IMR-90 (cell line): ENCODE measurements around the gene ZNF432. TPM values are rescaled to one million over a fixed set of nuclear protein-coding genes. Genes with fewer than 3 reads are reported as not detected.
"Not testable (repeated sequence)": the region's sequence is repeated elsewhere in the genome, so short reads cannot be mapped to it uniquely, and the experiment has no call there.

Source experiments
- ATAC-seq: fragments of 200-7000 bp; cut with Tn5 transposase; 2 replicates; pipeline ENCODE4 v1.9.1; 2020; ENCODE audit warnings: low read depth, mild to moderate bottlenecking, moderate library complexity
- BruUV-seq: library from RNA; stranded (reverse); fragments of 400-500 nt; replicated peaks from 2 replicates; lab custom pipeline; 2021; lab: Mats Ljungman, UMichigan
- CTCF ChIA-PET: fragments of 300-600 bp; formaldehyde crosslinking; extraction: SDS; loops from one replicate; lab custom pipeline; 2021; ENCODE audit warnings: antibody characterized with exemption; lab: Yijun Ruan, JAX
- POLR2A ChIA-PET: fragments of 300-600 bp; sonication (Branson Sonifier 250); formaldehyde crosslinking; loops from one replicate; lab custom pipeline; 2022; ENCODE audit warnings: antibody characterized with exemption; ENCODE audit not compliant: unreplicated experiment; lab: Charles Lee
- DNase-seq: peaks from one replicate; pipeline ENCODE4 v3.0.0; 2013
- H2AFZ ChIP-seq: replicated peaks from 2 replicates; pipeline ENCODE3; 2013; ENCODE audit warnings: low read length, mild to moderate bottlenecking; ENCODE audit not compliant: poor library complexity
- H2AK5ac ChIP-seq: 2 replicates; pipeline ENCODE4 v1.6.1; 2013; ENCODE audit warnings: low read depth, low read length, inconsistent platforms
- H2AK9ac ChIP-seq: replicated peaks from 2 replicates; pipeline ENCODE3; 2013; ENCODE audit warnings: mild to moderate bottlenecking, low read depth, low read length, moderate library complexity; ENCODE audit not compliant: poor library complexity
- H2BK120ac ChIP-seq: 2 replicates; pipeline ENCODE4 v1.6.1; 2013; ENCODE audit warnings: low read depth, low read length, inconsistent platforms
- H2BK15ac ChIP-seq: 3 replicates; pipeline ENCODE4 v1.6.1; 2013; ENCODE audit warnings: low read depth, low read length, inconsistent platforms
- H2BK20ac ChIP-seq: 2 replicates; pipeline ENCODE4 v1.6.1; 2013; ENCODE audit warnings: low read depth, mild to moderate bottlenecking, inconsistent platforms, low read length, moderate library complexity
- H2BK5ac ChIP-seq: 2 replicates; pipeline ENCODE4 v1.6.1; 2013; ENCODE audit warnings: mild to moderate bottlenecking, low read depth, low read length, inconsistent platforms; ENCODE audit not compliant: poor library complexity, severe bottlenecking
- H3K14ac ChIP-seq: replicated peaks from 2 replicates; pipeline ENCODE4 v1.6.1; 2013; ENCODE audit warnings: low read depth, low read length, inconsistent platforms
- H3K18ac ChIP-seq: 2 replicates; pipeline ENCODE4 v1.6.1; 2013; ENCODE audit warnings: low read depth, low read length, control low read depth
- H3K23ac ChIP-seq: 2 replicates; pipeline ENCODE4 v1.6.1; 2013; ENCODE audit warnings: low read depth, low read length, inconsistent platforms
- H3K27ac ChIP-seq: 2 replicates; pipeline ENCODE4 v1.5.1; 2013; ENCODE audit warnings: mild to moderate bottlenecking, control low read depth, low read length; ENCODE audit not compliant: insufficient read depth
- H3K27me3 ChIP-seq: 2 replicates; pipeline ENCODE4 v1.6.1; 2013; ENCODE audit warnings: low read length; ENCODE audit not compliant: control insufficient read depth, insufficient read depth
- H3K36me3 ChIP-seq: 2 replicates; pipeline ENCODE4 v1.6.1; 2013; ENCODE audit warnings: low read length, mixed read lengths; ENCODE audit not compliant: control insufficient read depth, insufficient read depth
- H3K4ac ChIP-seq: 2 replicates; pipeline ENCODE4 v1.6.1; 2013; ENCODE audit warnings: low read depth, low read length, inconsistent platforms
- H3K4me1 ChIP-seq: 2 replicates; pipeline ENCODE4 v1.6.1; 2013; ENCODE audit warnings: low read length, mixed read lengths; ENCODE audit not compliant: control insufficient read depth, insufficient read depth
- H3K4me2 ChIP-seq: 2 replicates; pipeline ENCODE4 v1.6.1; 2013; ENCODE audit warnings: low read depth, mild to moderate bottlenecking, control low read depth, low read length, moderate library complexity
- H3K4me3 ChIP-seq: 2 replicates; pipeline ENCODE4 v1.5.1; 2013; ENCODE audit warnings: low read depth, mild to moderate bottlenecking, control low read depth, low read length, moderate library complexity; ENCODE audit not compliant: insufficient read depth
- H3K56ac ChIP-seq: 2 replicates; pipeline ENCODE4 v1.6.1; 2013; ENCODE audit warnings: low read length, inconsistent platforms; ENCODE audit not compliant: insufficient read depth; ENCODE audit errors: extremely low read depth
- H3K79me1 ChIP-seq, 2 experiments: 2 replicates each; pipeline ENCODE4 v1.6.1; 2013; ENCODE audit warnings: low read length in 2 of 2, inconsistent platforms in 1 of 2, low read depth in 1 of 2
- H3K9ac ChIP-seq: 2 replicates; pipeline ENCODE4 v1.6.1; 2013; ENCODE audit warnings: low read depth, low read length, control low read depth
- H3K9me1 ChIP-seq: 2 replicates; pipeline ENCODE4 v1.6.1; 2013; ENCODE audit warnings: low read length, inconsistent platforms; ENCODE audit not compliant: insufficient read depth
- H3K9me3 ChIP-seq: 2 replicates; pipeline ENCODE4 v1.6.1; 2013; ENCODE audit warnings: low read length; ENCODE audit not compliant: control insufficient read depth, insufficient read depth
- H4K20me1 ChIP-seq: 2 replicates; pipeline ENCODE4 v1.6.1; 2013; ENCODE audit warnings: low read length, inconsistent platforms; ENCODE audit not compliant: insufficient read depth
- H4K5ac ChIP-seq: 2 replicates; pipeline ENCODE4 v1.6.1; 2013; ENCODE audit warnings: mild to moderate bottlenecking, low read depth, low read length, control low read depth
- H4K8ac ChIP-seq, 2 experiments: 2 replicates each; pipeline ENCODE4 v1.6.1; 2013; ENCODE audit warnings: low read depth in 2 of 2, low read length in 2 of 2, control low read depth in 1 of 2, inconsistent platforms in 1 of 2
- H4K91ac ChIP-seq: 2 replicates; pipeline ENCODE4 v1.6.1; 2013; ENCODE audit warnings: low read depth, low read length, inconsistent platforms; ENCODE audit not compliant: insufficient read depth
- WGBS, 2 experiments: methylation state at CpG; one replicate each; pipeline versions ENCODE4 v1.1.5 to v1.1.7; 2013; ENCODE audit warnings: missing lambda C conversion rate in 2 of 2; ENCODE audit not compliant: insufficient read length in 1 of 2; ENCODE audit errors: extremely low coverage in 2 of 2; 5-methylcytosine and 5-hydroxymethylcytosine counted together
- dilution Hi-C: fragments of 300-500 bp; cut with HindIII; formaldehyde crosslinking; loops from one replicate; pipeline ENCODE4 v1.14.3; 2018; ENCODE audit warnings: low sequenced_read_pairs; ENCODE audit not compliant: unreplicated experiment
- in situ Hi-C: fragments of 300-500 bp; cut with MboI; formaldehyde crosslinking; loops from 3 replicates; pipeline ENCODE4 v1.14.3; 2019; ENCODE audit warnings: low sequenced_read_pairs, inconsistent platforms, mixed read lengths
- intact Hi-C: fragments of 100-400 bp; cut with micrococcal nuclease; formaldehyde crosslinking; loops from 2 replicates; pipeline ENCODE4 v1.10.0; 2022
- polyA plus RNA-seq, 3 experiments: library from polyadenylated mRNA; depleted of rRNA; stranded (reverse); fragments of >200 nt; gene quantifications; 2 replicates each; pipeline ENCODE4 v1.2.3, GENCODE V29; 2012; ENCODE audit warnings: low replicate concordance in 1 of 3
- total RNA-seq: library from RNA; depleted of rRNA; stranded (reverse); fragments of >200 nt; gene quantifications from 2 replicates; pipeline ENCODE4 v1.2.3, GENCODE V29; 2012

ZNF432 gene
- total and polyA plus RNA-seq, 2 of the 4 experiments (the other 2 are of a cell fraction): 4.5 to 12.4 TPM

DNA sequence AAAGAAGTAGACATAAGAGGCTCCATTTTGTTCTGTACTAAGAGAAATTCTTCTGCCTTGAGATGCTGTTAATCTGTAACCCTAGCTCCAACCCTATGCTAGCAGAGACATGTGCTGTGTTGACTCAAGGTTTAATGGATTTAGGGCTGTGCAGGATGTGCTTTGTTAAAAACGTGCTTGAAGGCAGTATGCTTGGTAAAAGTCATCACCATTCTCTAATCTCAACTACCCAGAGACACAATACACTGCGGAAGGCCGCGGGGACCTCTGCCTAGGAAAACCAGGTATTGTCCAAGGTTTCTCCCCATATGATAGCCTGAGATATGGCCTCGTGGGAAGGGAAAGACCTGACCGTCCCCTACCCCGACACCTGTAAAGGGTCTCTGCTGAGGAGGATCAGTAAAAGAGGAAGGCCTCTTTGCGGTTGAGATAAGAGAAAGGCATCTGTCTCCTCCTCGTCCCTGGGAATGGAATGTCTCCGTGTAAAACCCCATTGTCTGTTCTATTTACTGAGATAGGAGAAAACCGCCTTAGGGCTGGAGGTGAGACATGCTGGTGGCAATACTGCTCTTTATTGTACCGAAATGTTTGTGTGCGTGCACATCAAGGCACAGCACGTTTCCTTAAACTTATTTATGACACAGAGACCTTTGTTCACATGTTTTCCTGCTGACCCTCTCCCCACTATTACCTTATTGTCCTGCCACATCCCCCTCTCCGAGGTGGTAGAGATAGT is 22.2 kb downstream of the ZNF432 start:
- ATAC-seq, H3K4me2 ChIP-seq, H3K9me1 ChIP-seq, H3K23ac ChIP-seq, CTCF ChIA-PET, H4K5ac ChIP-seq, H3K4ac ChIP-seq, H2AFZ ChIP-seq, H4K91ac ChIP-seq, H2BK120ac ChIP-seq, H3K27ac ChIP-seq, H3K4me1 ChIP-seq, H3K14ac ChIP-seq, in situ Hi-C loops, H2BK15ac ChIP-seq, H3K18ac ChIP-seq, POLR2A ChIA-PET, H3K9ac ChIP-seq, H2BK5ac ChIP-seq, H3K4me3 ChIP-seq, dilution Hi-C loops, BruUV-seq, H2BK20ac ChIP-seq, H4K20me1 ChIP-seq, H3K9me3 ChIP-seq, H3K27me3 ChIP-seq, DNase-seq, H2AK9ac ChIP-seq, H4K8ac ChIP-seq, intact Hi-C loops, H2AK5ac ChIP-seq, H3K56ac ChIP-seq: not testable (repeated sequence)
- Histone ChIP-seq H3K36me3 (peaks cover 22% of the 10 kb centered on the region), H3K79me1 (peaks cover 18 to 19% of the 10 kb centered on the region in 2 experiments)
- 87% methylated on average over 5 of the region's 15 CpGs; no CpG with 5 or more reads in 1 of the 2 experiments for WGBS, 2 experiments

DNA sequence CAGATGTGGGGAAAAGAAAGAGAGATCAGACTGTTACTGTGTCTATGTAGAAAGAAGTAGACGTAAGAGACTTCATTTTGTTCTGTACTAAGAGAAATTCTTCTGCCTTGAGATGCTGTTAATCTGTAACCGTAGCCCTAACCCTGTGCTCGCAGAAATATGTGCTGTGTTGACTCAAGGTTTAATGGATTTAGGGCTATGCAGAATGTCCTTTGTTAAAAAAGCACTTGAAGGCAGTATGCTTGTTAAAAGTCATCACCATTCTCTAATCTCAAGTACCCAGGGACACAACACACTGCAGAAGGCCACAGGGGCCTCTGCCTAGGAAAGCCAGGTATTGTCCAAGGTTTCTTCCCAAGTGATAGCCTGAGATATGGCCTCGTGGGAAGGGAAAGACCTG is 24.2 kb downstream of the ZNF432 start:
- ATAC-seq, H2BK120ac ChIP-seq, H3K4me3 ChIP-seq, H3K9me1 ChIP-seq, dilution Hi-C loops, H2AK5ac ChIP-seq, H3K27ac ChIP-seq, H3K4me2 ChIP-seq, H3K4me1 ChIP-seq, H3K18ac ChIP-seq, H2AFZ ChIP-seq, H3K9ac ChIP-seq, H3K23ac ChIP-seq, H4K91ac ChIP-seq, BruUV-seq, H4K20me1 ChIP-seq, CTCF ChIA-PET, H3K56ac ChIP-seq, DNase-seq, H4K5ac ChIP-seq, H4K8ac ChIP-seq, H2BK5ac ChIP-seq, H3K4ac ChIP-seq, H3K14ac ChIP-seq, in situ Hi-C loops, POLR2A ChIA-PET, H3K27me3 ChIP-seq, H2BK20ac ChIP-seq, H2AK9ac ChIP-seq, intact Hi-C loops, H2BK15ac ChIP-seq: not testable (repeated sequence)
- 100% methylated on average over 2 of the region's 4 CpGs; no CpG with 5 or more reads in 1 of the 2 experiments for WGBS, 2 experiments
- Histone ChIP-seq H3K36me3 (peaks cover 35% of the 10 kb centered on the region), H3K79me1 (peaks cover 19 to 32% of the 10 kb centered on the region in 2 experiments), H3K9me3 (peaks cover 11% of the 10 kb centered on the region)
